GM06990 (cell line): Measurements from ENCODE around the gene SCNN1A.

Source experiments
- DNase-seq: peaks from one replicate; pipeline ENCODE4 v3.0.0-alpha.2; 2011; ENCODE audit not compliant: insufficient read length; ENCODE audit errors: extremely low read depth
- H3K27me3 ChIP-seq: replicated peaks from 2 replicates; pipeline ENCODE4 v1.6.0; 2011; ENCODE audit warnings: low read length; ENCODE audit not compliant: control insufficient read depth, insufficient read depth
- H3K36me3 ChIP-seq: 2 replicates; pipeline ENCODE4 v1.5.1; 2011; ENCODE audit warnings: low read length; ENCODE audit not compliant: control insufficient read depth, insufficient read depth
- H3K4me3 ChIP-seq: replicated peaks from 2 replicates; pipeline ENCODE4 v1.5.1; 2011; ENCODE audit warnings: low read depth, mild to moderate bottlenecking, control low read depth, low read length
- TF ChIP-seq, protein P1 (sequence below): IDR thresholded peaks from 2 replicates; pipeline ENCODE4 v1.5.1; 2011; ENCODE audit warnings: low read length, control low read depth, mild to moderate bottlenecking, inconsistent platforms; ENCODE audit not compliant: insufficient read depth, poor library complexity, severe bottlenecking

The SCNN1A gene

GRCh38 chr12:6315704-6316597 lies 59.4 kb downstream of the SCNN1A start:
- no peaks in the 10 kb centered on the region; the same call in 1 of the 2 replicates for H3K27me3 ChIP-seq

DNA sequence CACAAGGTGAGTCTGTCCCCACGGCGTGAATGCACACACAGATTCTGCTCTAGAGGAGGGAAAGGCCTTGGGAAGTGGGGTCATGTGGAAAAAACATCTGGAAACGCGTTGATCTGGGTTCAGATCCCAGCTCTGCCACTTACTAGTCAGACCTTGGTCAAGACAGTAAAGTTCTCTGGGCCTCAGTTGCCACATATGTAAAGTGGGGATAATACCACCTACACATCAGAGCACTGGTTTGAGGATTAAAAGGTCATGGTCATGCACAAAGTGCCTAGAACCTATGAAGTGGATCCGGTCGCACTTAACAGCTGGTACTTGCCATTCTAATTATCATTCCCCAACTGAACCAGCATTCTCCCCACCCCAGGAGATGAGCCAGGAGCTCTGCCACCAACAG lies 60.2 kb downstream of the SCNN1A start:
- H3K27me3 ChIP-seq, result no peaks in the 10 kb centered on the region; the same call in 1 of the 2 replicates
- TF ChIP-seq, protein P1, sequence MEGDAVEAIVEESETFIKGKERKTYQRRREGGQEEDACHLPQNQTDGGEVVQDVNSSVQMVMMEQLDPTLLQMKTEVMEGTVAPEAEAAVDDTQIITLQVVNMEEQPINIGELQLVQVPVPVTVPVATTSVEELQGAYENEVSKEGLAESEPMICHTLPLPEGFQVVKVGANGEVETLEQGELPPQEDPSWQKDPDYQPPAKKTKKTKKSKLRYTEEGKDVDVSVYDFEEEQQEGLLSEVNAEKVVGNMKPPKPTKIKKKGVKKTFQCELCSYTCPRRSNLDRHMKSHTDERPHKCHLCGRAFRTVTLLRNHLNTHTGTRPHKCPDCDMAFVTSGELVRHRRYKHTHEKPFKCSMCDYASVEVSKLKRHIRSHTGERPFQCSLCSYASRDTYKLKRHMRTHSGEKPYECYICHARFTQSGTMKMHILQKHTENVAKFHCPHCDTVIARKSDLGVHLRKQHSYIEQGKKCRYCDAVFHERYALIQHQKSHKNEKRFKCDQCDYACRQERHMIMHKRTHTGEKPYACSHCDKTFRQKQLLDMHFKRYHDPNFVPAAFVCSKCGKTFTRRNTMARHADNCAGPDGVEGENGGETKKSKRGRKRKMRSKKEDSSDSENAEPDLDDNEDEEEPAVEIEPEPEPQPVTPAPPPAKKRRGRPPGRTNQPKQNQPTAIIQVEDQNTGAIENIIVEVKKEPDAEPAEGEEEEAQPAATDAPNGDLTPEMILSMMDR, result no peak
- no peak overlapping the region for H3K4me3 ChIP-seq
- no peaks in the 10 kb centered on the region for H3K36me3 ChIP-seq
- DNase-seq, result no peak

More at GRCh38 chr12:6315704-6316597, 59.4 kb downstream of the SCNN1A start:
- no peaks in the 10 kb centered on the region for H3K36me3 ChIP-seq
- TF ChIP-seq, protein P1, result no peak
- no peak overlapping the region for H3K4me3 ChIP-seq
- DNase-seq, result no peak

- TF ChIP-seq, protein P1, result no peak
- H3K27me3 ChIP-seq, result no peaks in the 10 kb centered on the region; the same call in 1 of the 2 replicates
- no peak overlapping the region for H3K4me3 ChIP-seq
- no peaks in the 10 kb centered on the region for H3K36me3 ChIP-seq
- no peak for DNase-seq
Observed at GRCh38 chr12:6314776-6315175, 60.6 kb downstream of the SCNN1A start.

- H3K4me3 ChIP-seq, result no peak overlapping the region
- no peaks in the 10 kb centered on the region for H3K36me3 ChIP-seq
- H3K27me3 ChIP-seq, result no peaks in the 10 kb centered on the region; the same call in 1 of the 2 replicates
- DNase-seq, result no peak
- TF ChIP-seq, protein P1, result no peak
Observed at GRCh38 chr12:6313326-6313940, 61.9 kb downstream of the SCNN1A start.

DNA sequence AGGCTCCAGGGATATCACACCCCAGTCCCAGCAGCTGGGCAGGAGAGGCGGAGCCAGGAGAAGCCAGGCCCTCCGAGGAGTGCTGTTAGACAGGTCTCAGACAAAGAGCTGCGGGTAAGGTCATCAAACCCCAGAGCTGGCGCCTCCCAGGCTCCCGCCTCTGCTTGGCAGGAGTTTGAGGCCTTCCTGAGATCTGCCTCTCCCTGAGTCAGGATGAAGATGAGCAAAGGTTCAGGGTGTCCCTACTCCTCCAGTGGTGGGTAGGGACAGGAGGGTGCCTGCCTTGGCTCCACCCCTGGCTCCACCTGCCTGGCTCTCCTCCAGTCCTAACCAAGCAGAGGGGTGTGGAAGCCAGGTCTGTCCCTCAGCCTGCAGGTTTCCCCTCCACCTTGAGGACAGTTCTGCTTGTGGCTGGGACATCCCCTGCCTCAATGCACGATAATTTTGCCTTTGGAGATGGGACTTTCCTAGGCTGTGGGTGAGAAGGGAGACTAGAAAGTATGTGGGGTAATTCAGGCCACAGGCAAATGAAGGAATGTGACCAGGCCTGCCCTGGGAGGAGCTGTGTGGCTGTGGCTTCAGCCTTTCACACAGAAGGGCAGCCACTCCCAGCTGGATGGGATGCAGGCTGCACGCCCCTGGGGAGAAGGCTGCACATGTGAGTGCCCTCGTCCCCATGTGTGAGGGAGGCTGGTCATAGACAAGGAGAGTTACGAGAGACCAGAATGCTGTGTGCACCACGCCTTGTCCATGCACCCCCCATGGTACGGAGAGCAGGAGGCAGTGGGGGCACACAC lies 62.6 kb downstream of the SCNN1A start:
- DNase-seq, result peak; percentile 68
- H3K36me3 ChIP-seq, result no peaks in the 10 kb centered on the region
- no peaks in the 10 kb centered on the region for H3K27me3 ChIP-seq
- TF ChIP-seq, protein P1, result no peak
- no peak overlapping the region for H3K4me3 ChIP-seq
